ENCODE data around the gene CACNG5.

The CACNG5 gene

DNA sequence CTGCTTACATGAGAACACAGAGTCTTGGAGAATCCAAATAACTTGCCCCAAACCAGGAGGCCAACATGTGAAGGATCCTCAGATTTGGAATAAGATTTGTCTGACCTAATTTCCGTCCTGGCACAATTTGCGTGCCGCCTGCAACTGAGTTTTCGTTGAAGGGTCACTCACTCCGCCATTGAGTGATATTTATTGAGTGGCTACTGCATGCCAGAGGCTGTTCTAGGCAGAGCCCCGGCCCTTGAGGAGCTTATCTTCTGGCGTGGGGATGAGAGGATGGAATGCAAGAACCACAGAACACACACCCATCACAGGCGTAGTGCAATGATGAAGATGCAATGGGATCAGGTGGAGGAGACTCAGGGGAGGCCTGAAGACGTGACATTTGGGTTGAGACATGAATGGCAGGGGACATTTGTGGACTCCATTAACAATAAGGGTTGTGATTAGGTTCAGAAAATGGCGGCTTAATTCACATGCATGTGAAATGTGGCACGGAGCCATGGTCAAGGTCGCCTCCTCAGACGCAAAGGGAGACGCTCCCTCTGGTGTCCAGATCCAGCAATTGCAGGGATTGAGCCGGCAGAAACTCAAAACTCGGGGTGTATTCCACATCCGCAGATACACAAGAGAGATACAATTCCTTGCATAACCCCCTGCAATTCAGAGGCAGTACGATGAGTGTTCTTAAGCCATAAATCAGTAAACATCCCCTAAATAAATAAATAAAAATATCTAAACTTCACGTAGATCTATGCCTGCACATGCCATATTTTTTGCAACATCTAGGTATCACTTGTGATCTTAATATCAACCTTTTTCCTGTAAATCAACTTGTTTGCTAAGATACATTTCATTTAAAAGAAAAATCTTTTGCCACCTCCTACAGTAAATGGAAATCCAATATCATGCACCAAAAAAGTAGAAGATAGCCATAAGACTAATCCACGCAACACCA lies 71.7 kb downstream of the CACNG5 start:
- TF ChIP-seq POLR2AphosphoS5 (IDR thresholded peaks at IDR 0.05; ENCODE audit: low read depth, low read length) (no peak), FOXP2 (optimal IDR thresholded peaks at IDR 0.05; ENCODE audit: borderline replicate concordance, extremely low read depth, extremely low read length, insufficient read depth) (no peak), TAF1 (IDR thresholded peaks at IDR 0.05; ENCODE audit: borderline replicate concordance, insufficient read depth, low read length) (no peak), SIN3A (IDR thresholded peaks at IDR 0.05; ENCODE audit: borderline replicate concordance, insufficient read depth, low read length) (no peak)
- TF ChIP-seq, protein P1, sequence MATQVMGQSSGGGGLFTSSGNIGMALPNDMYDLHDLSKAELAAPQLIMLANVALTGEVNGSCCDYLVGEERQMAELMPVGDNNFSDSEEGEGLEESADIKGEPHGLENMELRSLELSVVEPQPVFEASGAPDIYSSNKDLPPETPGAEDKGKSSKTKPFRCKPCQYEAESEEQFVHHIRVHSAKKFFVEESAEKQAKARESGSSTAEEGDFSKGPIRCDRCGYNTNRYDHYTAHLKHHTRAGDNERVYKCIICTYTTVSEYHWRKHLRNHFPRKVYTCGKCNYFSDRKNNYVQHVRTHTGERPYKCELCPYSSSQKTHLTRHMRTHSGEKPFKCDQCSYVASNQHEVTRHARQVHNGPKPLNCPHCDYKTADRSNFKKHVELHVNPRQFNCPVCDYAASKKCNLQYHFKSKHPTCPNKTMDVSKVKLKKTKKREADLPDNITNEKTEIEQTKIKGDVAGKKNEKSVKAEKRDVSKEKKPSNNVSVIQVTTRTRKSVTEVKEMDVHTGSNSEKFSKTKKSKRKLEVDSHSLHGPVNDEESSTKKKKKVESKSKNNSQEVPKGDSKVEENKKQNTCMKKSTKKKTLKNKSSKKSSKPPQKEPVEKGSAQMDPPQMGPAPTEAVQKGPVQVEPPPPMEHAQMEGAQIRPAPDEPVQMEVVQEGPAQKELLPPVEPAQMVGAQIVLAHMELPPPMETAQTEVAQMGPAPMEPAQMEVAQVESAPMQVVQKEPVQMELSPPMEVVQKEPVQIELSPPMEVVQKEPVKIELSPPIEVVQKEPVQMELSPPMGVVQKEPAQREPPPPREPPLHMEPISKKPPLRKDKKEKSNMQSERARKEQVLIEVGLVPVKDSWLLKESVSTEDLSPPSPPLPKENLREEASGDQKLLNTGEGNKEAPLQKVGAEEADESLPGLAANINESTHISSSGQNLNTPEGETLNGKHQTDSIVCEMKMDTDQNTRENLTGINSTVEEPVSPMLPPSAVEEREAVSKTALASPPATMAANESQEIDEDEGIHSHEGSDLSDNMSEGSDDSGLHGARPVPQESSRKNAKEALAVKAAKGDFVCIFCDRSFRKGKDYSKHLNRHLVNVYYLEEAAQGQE (IDR thresholded peaks at IDR 0.05; ENCODE audit: insufficient read depth in 1 of 2, low read depth in 2 of 2, low read length in 2 of 2): no peak

DNA sequence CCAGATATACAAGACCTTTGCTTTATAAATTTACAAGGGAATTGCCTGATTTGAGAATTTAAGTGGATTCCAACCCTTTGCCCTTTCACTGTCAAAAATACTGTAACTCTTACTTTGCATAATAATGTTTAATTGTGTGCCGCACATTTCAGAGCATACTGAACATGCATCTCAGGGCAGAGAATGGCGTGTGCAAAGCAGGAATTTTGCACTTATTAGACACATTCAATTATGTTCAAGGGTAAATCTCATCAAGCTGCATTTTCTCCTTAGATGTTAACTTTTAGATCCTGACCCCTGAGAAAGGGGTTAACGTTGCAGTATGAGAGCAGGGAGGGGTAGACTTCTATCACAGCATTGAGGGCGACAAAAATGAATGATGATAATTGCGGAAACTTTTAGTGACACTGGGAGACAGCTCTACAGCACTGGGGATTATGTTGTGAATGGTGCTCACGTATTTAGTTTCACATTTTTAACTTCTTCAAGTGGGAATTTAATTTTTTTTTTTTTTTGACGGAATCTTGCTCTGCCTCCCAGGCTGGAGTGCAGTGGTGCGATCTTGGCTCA lies 75.0 kb downstream of the CACNG5 start:
- no peak for TF ChIP-seq POLR2AphosphoS5 (IDR thresholded peaks at IDR 0.05; ENCODE audit: low read depth, low read length)
- TF ChIP-seq, protein P1 (IDR thresholded peaks at IDR 0.05; ENCODE audit: insufficient read depth in 1 of 2, low read depth in 2 of 2, low read length in 2 of 2): no peak
- no peak for TF ChIP-seq SIN3A (IDR thresholded peaks at IDR 0.05; ENCODE audit: borderline replicate concordance, insufficient read depth, low read length)
- TF ChIP-seq TAF1 (IDR thresholded peaks at IDR 0.05; ENCODE audit: borderline replicate concordance, insufficient read depth, low read length): no peak
- TF ChIP-seq FOXP2 (optimal IDR thresholded peaks at IDR 0.05; ENCODE audit: borderline replicate concordance, extremely low read depth, extremely low read length, insufficient read depth): no peak

DNA sequence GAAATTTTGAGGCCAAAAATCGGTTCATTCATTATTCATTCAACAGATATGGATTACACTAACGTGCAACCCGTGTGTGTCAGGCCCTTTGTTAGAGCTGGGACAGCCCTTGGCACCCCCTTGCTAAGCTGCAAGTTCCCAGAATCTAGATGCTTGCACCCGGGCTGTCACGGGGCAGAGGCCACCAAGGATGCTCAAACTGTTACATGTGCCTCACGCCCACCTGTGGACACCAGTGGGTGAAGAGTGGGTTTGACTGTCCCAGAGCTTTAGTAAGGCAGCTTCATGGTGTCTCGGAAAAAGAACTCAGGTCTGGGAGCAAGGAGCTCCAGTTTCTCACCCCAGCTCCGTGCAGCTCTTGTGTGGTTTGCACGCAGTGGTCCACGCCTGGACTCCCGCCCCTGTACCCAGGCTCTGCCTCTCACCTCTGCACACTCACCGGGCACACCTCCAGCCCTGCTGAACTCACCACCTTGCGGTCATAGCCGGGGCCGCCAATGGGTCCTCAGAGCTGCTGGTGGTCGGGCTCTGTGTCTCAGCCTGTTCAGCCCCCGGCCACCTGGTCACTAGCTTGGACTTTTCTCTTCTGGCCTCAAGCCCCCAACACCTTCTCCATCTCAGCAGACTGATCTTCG lies 75.9 kb downstream of the CACNG5 start:
- TF ChIP-seq TAF1 (IDR thresholded peaks at IDR 0.05; ENCODE audit: borderline replicate concordance, insufficient read depth, low read length) (no peak), SIN3A (IDR thresholded peaks at IDR 0.05; ENCODE audit: borderline replicate concordance, insufficient read depth, low read length) (no peak), FOXP2 (optimal IDR thresholded peaks at IDR 0.05; ENCODE audit: borderline replicate concordance, extremely low read depth, extremely low read length, insufficient read depth) (no peak), POLR2AphosphoS5 (IDR thresholded peaks at IDR 0.05; ENCODE audit: low read depth, low read length) (no peak)
- TF ChIP-seq, protein P1 (IDR thresholded peaks at IDR 0.05; ENCODE audit: insufficient read depth in 1 of 2, low read depth in 2 of 2, low read length in 2 of 2): no peak

DNA sequence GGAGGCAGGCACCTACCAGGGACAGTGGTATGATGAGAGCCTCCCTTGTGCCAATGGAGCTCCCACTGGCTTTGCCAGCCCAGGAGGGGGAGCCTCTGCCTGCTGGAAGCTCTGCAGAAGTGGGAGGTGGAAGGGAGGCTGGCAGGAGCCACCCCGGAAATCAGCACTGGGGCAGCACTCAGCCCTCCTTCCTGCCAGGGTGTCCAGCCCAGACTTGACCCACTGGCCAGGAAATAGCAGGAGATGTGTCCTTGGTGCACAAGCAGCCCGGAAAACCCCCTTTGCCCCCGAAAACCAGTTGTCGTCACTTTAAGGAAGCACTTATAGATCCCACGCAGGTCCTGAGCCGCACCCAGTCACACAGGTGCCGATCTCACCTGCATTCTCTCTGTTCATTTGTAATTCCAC lies 80.3 kb downstream of the CACNG5 start:
- TF ChIP-seq POLR2AphosphoS5 (IDR thresholded peaks at IDR 0.05; ENCODE audit: low read depth, low read length): no peak
- TF ChIP-seq, protein P1 (IDR thresholded peaks at IDR 0.05; ENCODE audit: insufficient read depth in 1 of 2, low read depth in 2 of 2, low read length in 2 of 2): no peak
- TF ChIP-seq FOXP2 (optimal IDR thresholded peaks at IDR 0.05; ENCODE audit: borderline replicate concordance, extremely low read depth, extremely low read length, insufficient read depth): no peak
- TF ChIP-seq TAF1 (IDR thresholded peaks at IDR 0.05; ENCODE audit: borderline replicate concordance, insufficient read depth, low read length): no peak
- TF ChIP-seq SIN3A (IDR thresholded peaks at IDR 0.05; ENCODE audit: borderline replicate concordance, insufficient read depth, low read length): no peak
